Kasumi-1 (cell line): ENCODE data around the gene DOCK8.

ENCODE experiments used
- DNase-seq, 2 experiments: peaks; one replicate each; lab custom pipeline; 2025; lab: John Stamatoyannopoulos, UW

DOCK8 gene

GRCh38 chr9:414595-414994 is 199.9 kb downstream of the DOCK8 start:
- no peak for DNase-seq

- no peak for DNase-seq
These were observed 205.0 kb downstream of the DOCK8 start for GRCh38 chr9:419571-420171.

GRCh38 chr9:421896-422295 is 207.2 kb downstream of the DOCK8 start:
- no peak for DNase-seq

GRCh38 chr9:426264-426663 is 211.6 kb downstream of the DOCK8 start:
- no peak for DNase-seq

GRCh38 chr9:426976-427375 is 212.3 kb downstream of the DOCK8 start:
- DNase-seq: no peak

GRCh38 chr9:431701-432100 is 217.0 kb downstream of the DOCK8 start:
- DNase-seq: no peak

- DNase-seq: no peak
These were observed 221.8 kb downstream of the DOCK8 start for GRCh38 chr9:436482-436881.

- DNase-seq: no peak
These were observed 222.4 kb downstream of the DOCK8 start for GRCh38 chr9:437066-437465.

GRCh38 chr9:437574-438001 is 222.9 kb downstream of the DOCK8 start:
- no peak for DNase-seq

GRCh38 chr9:438066-438465 is 223.4 kb downstream of the DOCK8 start:
- DNase-seq: no peak

GRCh38 chr9:438961-439768 is 224.5 kb downstream of the DOCK8 start:
- DNase-seq: peak in 1 of 2 experiments; percentile 0

GRCh38 chr9:441126-441525 is 226.5 kb downstream of the DOCK8 start:
- no peak for DNase-seq

GRCh38 chr9:444528-444927 is 229.9 kb downstream of the DOCK8 start:
- no peak for DNase-seq

GRCh38 chr9:445033-445432 is 230.4 kb downstream of the DOCK8 start:
- DNase-seq: no peak

GRCh38 chr9:446074-446699 is 231.5 kb downstream of the DOCK8 start:
- DNase-seq: no peak

- peak in 1 of 2 experiments; percentile 1 for DNase-seq
These were observed 232.8 kb downstream of the DOCK8 start for GRCh38 chr9:447230-448025.

- no peak for DNase-seq
These were observed 235.4 kb downstream of the DOCK8 start for GRCh38 chr9:450057-450456.

GRCh38 chr9:450561-450960 is 235.9 kb downstream of the DOCK8 start:
- no peak for DNase-seq

GRCh38 chr9:453832-454231 is 239.2 kb downstream of the DOCK8 start:
- DNase-seq: no peak

- no peak for DNase-seq
These were observed 241.7 kb downstream of the DOCK8 start for GRCh38 chr9:456365-456764.

- no peak for DNase-seq
These were observed 243.9 kb downstream of the DOCK8 start for GRCh38 chr9:458590-458989.
